GM11168 (cell line): ENCODE measurements around the gene SH3BP2.

ENCODE experiments used
- in situ Hi-C: fragments of 300-500 bp; cut with MboI; formaldehyde crosslinking; loops from one replicate; pipeline ENCODE4 v1.12.0; 2022; ENCODE audit warnings: low sequenced_read_pairs; ENCODE audit not compliant: unreplicated experiment

The SH3BP2 gene

GRCh38 chr4:2800691-2801596 lies 8.1 kb downstream of the SH3BP2 start:
- in situ Hi-C loops = no loop called here

DNA sequence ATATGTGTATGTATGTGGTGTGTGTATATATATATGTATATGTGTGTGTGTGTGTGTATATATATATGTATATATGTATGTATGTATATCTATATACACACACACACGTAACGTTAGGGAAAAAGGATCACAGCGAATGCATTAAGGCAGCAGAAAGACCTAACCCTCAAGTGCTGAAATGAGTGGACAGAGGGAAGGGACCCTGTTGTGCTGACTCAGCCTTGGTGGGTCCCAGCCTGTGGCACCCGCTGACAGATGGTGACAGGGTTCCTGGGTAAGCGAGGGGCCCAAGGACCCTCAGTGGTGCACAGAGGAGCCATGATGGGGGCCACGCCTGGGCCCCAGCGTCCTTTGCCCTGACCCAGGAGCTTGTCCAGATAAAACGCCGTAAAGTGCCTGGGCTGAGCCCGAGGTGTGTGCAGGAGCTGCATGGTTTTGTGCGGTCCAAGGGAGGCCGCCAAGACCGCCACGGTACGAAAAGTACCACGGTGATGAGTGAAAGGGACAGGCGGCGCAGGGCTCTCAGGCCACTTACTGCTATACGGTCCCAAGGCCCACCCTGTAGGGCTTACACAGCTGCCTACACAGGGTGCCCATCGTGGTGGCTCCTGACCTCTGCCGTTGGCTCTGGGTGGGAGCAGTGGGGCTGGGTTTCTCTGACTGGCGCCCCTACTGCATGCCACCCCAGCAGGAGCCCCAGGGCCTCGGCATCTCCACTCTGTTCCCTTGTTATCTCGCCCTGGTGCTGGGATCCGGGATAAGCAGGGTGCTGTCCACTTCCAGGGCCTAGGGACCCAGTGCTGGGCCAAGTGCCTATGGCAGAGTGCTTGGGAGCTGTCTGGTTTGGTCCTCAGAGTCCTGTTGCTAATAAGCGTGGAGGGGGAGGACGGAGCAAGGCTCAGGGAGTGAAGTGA lies 10.0 kb downstream of the SH3BP2 start:
- in situ Hi-C loops = no loop called here

DNA sequence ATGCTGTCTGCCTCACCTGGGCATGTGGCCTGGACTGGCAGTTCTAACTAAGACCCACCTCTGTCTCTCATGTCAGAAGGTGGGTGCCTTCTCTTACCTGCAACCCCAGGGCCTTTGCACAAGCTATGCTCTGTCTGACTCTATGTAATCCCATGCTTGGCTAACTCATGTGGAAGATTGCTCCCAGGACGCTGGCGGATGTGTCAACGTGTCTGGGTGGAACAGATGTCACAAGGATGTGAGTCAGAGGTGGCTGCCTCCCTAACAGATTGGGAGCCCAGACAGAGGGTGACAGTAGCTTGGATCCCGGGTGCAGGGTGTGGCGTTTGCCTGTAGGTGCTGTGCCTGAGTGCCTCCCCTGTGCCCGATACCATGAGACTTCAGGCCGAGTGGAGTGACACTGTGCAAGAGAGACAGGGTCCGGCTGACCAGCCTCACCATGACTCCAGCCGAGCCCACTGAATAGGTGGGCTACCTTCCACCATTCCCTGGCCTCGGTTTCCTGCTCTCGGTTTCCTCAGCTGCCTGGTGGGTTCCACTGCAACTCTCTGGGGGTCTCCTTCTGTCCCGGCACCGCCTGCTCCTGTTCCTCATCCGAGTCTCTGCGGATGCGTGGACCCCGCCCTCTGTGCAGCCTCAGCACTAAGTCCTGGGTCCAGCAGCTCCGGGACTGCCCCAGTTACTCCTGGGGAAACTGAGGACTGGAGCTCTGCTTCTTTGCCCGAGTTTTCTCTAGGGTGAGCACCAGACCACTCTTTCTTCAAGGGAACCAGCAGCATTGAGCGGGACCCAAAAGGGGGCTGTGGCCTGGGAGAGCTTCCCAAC lies 11.0 kb downstream of the SH3BP2 start:
- in situ Hi-C loops = no loop called here

DNA sequence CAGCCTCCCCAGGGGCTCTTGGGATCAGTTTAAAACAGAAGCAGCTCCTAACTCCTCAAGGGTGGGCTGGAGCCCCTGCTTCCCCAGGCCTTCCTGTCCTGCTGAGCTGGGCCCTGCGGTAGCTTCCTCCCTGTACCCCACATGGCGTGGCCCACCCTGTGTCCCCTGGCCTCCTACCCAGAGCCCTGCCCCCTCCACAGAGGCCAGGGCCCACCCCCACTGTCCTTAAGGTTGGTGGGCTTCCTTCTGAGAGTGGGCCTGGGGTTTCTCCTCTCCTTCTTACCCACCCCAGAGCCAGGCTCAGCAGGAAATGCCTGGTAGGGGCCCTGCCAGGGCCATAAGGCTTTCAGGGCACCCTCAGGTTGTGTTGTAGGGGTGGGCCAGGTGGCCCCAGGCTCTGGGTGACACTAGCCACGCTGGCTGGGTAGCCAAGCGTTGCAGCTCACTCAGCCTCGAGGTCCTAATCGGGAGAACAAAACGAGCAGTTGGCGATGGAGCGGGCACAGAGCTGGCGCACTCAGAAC lies 11.6 kb downstream of the SH3BP2 start:
- in situ Hi-C loops = no loop called here

- in situ Hi-C loops = no loop called here
Measured at GRCh38 chr4:2804973-2805501, 12.2 kb downstream of the SH3BP2 start.

- in situ Hi-C loops = no loop called here
Measured at GRCh38 chr4:2805712-2806389, 13.0 kb downstream of the SH3BP2 start.

DNA sequence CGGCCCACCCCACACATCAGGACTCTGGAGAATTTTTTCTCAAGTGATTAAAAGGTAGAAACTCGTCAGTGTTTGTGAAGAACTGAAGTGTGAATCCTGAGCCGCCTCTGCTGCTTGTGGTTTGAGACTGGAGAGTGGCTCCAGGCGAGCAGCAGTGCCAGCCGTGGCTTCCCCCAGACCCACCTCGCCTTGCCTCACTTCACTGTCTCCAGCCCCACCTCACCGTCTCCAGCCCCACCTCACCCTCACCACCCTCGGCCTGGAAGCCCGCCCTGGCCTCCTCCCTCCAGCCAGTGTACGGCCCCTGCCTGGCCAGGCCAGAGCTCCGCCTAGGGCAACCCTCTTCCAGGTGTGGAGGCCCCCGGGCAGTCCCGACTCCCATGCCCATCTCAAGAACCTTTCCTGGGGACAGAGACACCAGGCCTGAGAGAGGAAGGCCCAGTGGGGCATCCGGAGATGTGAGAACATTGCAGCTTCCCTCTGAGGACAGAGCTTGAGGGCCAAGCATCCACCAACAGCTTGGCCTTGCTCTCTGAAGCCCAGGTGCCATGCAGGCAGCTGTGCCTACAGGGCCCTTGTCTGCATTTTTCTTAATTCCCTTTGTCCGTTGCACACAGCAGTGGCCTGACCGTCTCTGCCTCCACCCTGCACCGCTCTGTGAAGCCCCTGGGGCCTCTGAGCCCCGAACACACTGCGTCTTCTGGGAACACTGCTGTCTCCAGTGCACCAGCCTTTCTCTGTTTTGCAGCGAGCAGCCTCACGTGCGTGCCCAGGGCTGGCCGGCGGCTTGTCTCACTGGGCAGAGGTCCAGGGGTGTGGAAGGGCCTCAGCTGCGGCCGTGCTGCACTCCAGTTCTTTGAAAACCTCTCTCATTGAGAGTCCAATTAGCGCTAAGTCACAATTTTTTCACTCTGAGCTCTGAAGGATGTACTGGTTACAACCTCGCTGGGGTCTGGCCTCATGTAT lies 13.8 kb downstream of the SH3BP2 start:
- in situ Hi-C loops = no loop called here

DNA sequence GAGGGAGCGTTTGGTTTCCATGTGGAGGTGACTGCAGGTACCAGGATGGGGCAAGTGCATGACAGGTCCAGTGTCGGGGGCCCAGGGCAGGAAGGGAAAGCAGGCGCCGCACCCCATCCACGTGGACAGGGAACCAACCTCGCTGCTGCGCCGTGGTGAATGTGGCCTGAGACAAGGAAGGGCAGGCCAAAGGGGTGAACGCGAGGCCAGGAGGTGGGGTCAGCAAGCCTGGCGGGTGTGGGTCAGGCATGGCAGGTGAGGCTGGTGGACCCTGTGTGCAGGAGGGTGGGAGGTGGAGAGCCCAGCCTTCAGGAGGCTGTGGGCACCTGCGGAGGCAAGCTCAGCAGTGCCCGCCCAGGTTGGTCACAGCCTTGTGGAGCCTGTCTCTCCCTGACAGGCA lies 14.7 kb downstream of the SH3BP2 start:
- in situ Hi-C loops = no loop called here

DNA sequence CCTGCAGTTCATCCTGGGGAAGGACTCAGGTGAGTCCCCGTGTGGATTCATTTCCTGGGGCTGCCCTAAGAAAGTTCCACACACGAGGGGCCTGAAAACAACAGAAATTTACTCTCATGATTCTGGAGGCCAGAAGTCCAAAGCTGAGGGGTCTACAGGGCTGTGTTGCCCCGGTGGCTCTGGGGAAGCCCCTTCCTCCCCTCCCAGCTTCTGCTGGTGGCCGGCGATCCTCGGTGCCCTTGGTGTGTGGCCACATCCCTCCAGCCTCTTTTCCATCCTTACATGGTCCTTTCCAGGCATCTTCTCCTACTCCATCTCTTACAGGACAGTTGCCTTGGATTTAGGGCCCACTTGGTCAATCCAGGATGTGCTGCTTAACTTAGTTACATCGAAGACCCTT lies 15.1 kb downstream of the SH3BP2 start:
- in situ Hi-C loops = no loop called here

DNA sequence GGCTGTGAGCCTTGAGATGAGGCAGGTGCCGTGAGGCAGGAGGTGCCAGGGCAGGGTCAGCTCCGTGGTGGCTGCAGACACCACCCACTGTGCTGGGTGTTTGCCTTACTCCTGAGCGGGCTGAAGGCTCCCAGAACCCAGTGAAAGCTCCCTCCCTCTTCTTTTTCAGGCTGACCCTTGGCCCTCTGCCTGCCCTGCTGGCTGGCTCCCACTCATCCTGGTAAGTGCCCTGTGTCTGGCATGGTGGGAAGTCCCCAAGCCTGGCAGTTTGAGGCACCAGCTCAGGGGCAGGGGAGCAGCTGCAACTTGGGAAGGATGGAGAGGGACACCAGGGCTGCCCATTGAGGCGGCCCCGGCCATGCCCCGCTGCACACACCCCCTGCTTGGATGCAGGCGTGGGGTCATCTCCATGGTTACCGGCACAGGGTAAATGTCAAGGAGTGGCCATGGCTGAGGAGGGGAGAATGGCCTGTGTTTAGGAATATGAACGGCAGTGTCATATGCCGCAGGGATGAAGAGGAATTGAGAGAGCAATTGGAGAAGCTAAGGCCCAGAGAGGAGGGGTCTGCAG lies 16.8 kb downstream of the SH3BP2 start:
- in situ Hi-C loops = no loop called here

DNA sequence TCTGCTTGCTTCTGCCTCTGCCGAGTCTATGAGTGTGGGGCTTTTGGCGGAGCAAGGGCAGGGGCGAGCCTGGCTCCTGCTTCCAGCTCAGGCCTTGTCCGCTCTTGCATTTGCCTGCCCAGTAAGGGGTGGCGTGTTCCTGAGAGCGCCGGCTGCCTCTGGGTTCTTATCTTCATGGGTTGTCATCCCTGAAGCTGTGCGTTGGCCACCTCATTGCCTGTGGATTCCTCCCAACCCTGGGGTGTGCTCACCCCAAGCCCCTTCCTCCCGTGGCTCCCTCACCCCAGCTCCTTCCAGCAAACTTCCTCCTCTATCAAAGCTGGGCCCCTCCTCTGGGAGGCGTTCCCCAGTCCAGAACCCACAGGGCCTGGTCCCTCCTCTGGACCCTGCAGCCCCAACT lies 17.5 kb downstream of the SH3BP2 start:
- in situ Hi-C loops = no loop called here

- in situ Hi-C loops = no loop called here
Measured at GRCh38 chr4:2811830-2812611, 19.1 kb downstream of the SH3BP2 start.

DNA sequence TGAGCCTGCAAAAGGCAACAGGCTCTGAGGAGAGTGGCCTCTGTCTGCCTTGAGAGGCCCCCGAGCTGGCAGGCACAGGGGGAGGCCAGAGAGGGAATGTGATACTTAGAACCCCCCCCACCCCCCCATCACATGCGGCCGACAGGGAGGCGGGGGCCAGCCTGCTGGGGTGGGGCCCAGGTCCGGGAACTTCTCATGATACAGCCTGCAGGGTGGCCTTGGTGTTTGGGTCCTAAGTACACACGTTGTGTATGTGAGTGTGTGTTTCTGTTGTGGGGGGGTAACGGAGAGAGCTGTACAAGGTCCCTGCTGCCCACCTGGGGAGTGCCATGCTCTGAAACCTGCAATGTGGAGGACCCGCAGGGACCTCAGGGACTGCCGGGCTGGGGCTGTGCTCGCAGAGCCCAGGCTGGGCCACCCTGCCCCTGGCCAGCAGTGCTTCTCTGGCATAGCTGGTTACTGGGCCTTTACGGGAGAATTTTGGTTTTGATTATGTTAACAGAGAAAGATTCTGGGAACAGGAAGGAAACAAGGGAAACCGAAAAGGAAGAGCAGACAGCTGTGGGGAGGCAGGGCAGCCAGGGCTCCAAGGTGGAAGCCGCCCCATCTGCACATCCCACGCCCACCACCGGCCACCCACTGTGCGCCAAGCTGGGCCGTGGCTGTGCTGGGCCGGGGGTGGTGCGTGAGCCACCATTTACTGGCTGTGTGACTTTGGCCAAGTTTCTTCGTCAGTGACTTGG lies 19.9 kb downstream of the SH3BP2 start:
- in situ Hi-C loops = no loop called here

- in situ Hi-C loops = no loop called here
Measured at GRCh38 chr4:2813446-2814405, 20.8 kb downstream of the SH3BP2 start.

- in situ Hi-C loops = no loop called here
Measured at GRCh38 chr4:2814627-2815270, 21.9 kb downstream of the SH3BP2 start.
